HAP-1 (cell line): ENCODE measurements around the gene MISP.

Experiments
- DNase-seq, 2 experiments: peaks; one replicate each; pipeline ENCODE4 v3.0.0-alpha.2; 2016 to 2020; ENCODE audit warnings: low spot score in 2 of 2
- H3K27me3 ChIP-seq: fragments of 250-450 bp; sonication (Bioruptor Pico); 2 replicates; pipeline ENCODE4 v1.5.1; 2020; ENCODE audit warnings: low read depth, mild to moderate bottlenecking, moderate library complexity
- H3K36me3 ChIP-seq: fragments of 250-450 bp; sonication (Bioruptor Pico); replicated peaks from 2 replicates; pipeline ENCODE4 v1.5.1; 2020; ENCODE audit warnings: mild to moderate bottlenecking
- H3K4me1 ChIP-seq: fragments of 250-450 bp; sonication (Bioruptor Pico); 2 replicates; pipeline ENCODE4 v1.5.1; 2020; ENCODE audit warnings: mild to moderate bottlenecking
- H3K4me3 ChIP-seq: fragments of 250-450 bp; sonication (Bioruptor Pico); 2 replicates; pipeline ENCODE4 v1.5.1; 2020; ENCODE audit warnings: mild to moderate bottlenecking, moderate library complexity
- H3K9me3 ChIP-seq: fragments of 250-450 bp; sonication (Bioruptor Pico); 2 replicates; pipeline ENCODE4 v1.5.1; 2020; ENCODE audit warnings: mild to moderate bottlenecking, moderate library complexity
- in situ Hi-C: fragments of 300-500 bp; cut with MboI; formaldehyde crosslinking; loops from 3 replicates; pipeline ENCODE4 v1.14.3; 2020; ENCODE audit warnings: low sequenced_read_pairs, inconsistent platforms, mixed read lengths

MISP gene

DNA sequence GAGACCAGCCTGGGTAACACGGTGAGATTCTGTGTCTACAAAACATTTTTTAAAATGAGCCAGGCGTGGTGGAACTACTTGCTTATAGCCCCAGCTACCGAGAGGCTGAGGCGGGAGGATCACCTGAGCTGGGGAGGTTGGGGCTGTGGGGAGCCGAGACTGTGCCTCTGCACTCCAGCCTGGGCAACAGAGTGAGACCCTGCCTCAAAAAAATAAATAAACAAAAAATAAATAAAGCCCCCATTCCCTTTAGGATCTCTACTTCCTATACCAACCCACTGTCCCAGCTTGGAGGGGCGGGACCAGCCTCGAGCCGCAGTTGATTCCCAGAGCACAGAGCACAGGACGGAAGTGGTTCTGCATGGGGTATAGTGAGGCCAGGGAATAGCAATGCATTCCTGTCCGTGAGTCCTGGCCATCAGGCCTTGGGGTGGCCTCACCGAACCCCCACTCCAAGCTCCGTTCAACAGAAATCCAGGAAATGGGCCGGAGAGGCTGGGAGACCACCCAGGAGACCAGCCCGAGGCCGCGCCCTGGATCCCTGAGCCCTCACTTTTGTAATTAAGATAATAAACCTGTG, 41.5 kb downstream of the MISP start:
- no peaks in the 10 kb centered on the region for H3K27me3 ChIP-seq
- H3K9me3 ChIP-seq = peaks cover 2% of the 10 kb centered on the region; the same call in 1 of the 2 replicates
- H3K36me3 ChIP-seq = no peaks in the 10 kb centered on the region
- peak overlapping the region; percentile 4; the same call in 1 of the 2 replicates for H3K4me3 ChIP-seq
- in situ Hi-C loops = no loop called here
- no peaks in the 10 kb centered on the region; the same call in 1 of the 2 replicates for H3K4me1 ChIP-seq
- no peak for DNase-seq

DNA sequence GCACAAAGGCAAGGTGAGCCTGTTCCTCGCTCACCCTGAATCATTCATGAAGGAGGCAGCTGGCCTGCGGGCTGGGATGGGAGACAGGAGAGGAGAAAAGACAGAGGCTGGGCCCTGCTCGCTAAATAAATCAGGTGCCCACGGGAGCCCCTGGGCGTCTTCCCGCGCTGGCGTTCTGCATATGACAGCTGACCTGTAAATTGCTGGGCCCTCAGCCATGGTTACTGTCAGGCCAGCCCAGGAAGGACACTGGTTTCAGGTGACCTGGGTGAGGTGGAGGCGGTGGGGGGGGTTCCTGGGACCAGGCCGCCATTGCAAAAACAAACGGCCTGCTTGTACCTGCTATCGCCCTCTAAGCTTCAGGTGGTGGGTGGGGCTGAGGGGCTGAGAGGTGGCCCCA, 42.9 kb downstream of the MISP start:
- H3K4me3 ChIP-seq = no peak overlapping the region
- H3K27me3 ChIP-seq = no peaks in the 10 kb centered on the region
- DNase-seq = no peak
- H3K36me3 ChIP-seq = peaks cover 10% of the 10 kb centered on the region
- in situ Hi-C loops = no loop called here
- H3K4me1 ChIP-seq = no peaks in the 10 kb centered on the region; the same call in 1 of the 2 replicates
- peaks cover 2% of the 10 kb centered on the region; the same call in 1 of the 2 replicates for H3K9me3 ChIP-seq

DNA sequence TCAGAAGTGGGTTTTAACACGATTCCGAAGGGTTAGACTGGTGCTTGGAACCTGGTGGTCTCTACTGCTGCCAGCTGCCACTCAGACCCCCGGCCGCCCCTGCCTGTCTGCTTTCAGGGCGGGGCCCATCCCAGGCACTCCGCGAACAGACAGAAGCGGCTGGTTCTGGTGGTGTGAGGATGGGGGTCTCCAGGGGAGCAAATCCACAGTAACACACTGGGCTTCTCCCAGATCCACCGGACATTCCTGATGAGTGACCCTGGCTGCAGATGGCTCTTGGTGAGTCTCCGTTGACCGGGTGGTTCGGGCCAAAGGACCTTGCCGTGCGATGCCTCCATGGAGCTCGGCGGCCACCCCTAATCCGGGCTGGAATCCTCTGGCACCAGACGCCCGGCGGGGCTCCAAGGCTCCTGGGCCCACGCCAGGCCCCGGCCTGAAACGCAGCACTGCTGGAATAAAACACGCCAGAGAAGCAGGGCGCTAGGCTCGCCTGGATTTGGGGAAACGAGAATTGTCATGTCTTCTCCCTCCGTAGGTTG, 44.2 kb downstream of the MISP start:
- no peak overlapping the region for H3K4me3 ChIP-seq
- H3K36me3 ChIP-seq = peaks cover 23% of the 10 kb centered on the region
- DNase-seq = no peak
- H3K4me1 ChIP-seq = peaks cover 9% of the 10 kb centered on the region
- in situ Hi-C loops = no loop called here
- peaks cover 2% of the 10 kb centered on the region; the same call in 1 of the 2 replicates for H3K9me3 ChIP-seq
- no peaks in the 10 kb centered on the region for H3K27me3 ChIP-seq

DNA sequence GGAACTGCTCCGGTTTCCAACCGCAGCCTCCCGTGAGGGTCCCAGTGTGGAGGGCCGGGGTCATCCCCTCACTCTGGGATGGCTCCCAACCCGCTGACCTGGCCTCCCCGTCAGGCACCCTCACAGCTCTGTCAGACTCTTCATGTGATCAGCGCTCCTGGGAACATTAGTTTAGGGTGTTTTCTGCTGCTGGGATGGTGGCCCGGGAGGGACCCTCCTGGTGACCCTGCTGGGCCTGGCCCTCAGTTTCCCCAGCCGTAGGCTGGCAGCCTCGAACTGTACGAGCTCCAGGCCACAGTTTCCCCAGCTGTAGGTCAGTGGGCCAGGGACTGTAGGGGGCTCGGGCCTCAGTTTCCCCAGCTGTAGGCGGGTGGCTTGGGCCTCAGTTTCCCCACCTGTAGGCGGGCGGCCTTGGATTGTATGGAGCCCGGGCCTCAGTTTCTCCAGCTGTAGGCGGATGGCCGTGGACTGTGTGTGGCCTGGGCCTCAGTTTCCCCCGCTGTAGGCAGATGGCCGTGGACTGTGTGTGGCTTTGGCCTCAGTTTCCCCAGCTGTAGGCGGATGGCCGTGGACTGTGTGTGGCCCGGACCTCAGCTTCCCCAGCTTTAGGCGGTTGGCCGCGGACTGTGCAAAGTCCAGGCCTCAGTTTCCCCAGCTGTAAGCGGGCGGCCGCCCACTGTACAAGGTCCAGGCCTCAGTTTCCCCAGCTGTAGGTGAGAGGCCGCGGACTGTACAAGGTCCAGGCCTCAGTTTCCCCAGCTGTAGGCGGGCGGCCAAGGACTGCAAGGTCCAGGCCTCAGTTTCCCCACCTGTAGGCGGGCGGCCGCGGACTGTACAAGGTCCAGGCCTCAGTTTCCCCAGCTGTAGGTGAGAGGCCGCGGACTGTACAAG, 45.0 kb downstream of the MISP start:
- peaks cover 31% of the 10 kb centered on the region for H3K36me3 ChIP-seq
- in situ Hi-C loops = no loop called here
- H3K4me3 ChIP-seq = peak overlapping the region; percentile 77
- peaks cover 15% of the 10 kb centered on the region for H3K4me1 ChIP-seq
- H3K27me3 ChIP-seq = no peaks in the 10 kb centered on the region
- DNase-seq = no peak
- H3K9me3 ChIP-seq = 0 out of 2 replicates have a peak, but pooled peaks cover 2% of the 10 kb centered on the region

DNA sequence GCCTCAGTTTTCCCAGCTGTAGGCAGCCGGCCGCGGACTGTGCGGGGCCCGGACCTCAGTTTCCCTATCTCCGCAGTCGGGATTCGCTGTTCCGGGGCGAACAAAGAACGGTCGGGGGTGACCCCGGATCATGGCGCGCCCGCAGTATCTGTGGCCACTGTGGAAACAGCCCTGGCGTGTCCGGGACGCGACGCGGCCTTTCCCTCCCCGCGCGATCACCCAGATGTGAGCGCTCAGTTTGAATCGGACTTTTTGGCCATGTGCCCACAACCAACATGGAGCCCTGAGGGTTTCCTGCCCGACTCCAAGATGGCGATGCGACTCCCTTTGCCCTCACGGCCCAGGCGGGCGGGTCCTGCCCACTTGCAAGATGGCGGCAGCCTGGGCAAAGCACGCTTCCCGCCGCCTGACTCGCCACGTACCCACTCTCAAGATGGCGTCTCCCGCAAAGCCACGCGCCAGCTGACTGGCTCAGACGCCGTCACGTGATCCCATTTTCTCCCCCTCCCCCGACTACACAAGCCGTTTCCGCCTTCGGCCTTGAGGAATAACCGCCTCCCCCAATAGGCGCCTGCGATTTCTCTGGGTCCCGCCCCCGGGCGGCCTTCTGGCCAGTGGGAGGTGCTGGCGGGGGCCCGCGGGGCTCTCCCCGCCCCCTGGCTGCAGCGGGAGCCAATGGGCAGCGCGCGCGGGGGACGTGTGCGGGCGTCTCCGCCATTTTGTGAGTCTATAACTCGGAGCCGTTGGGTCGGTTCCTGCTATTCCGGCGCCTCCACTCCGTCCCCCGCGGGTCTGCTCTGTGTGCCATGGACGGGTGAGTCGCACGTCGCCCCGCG, 46.0 kb downstream of the MISP start, which contains the start of gene PTBP1:
Gene PTBP1 (plus strand): TSS at position 761 of the 836 bp plus-strand sequence. CDS start 46 bp downstream, at position 807.
- in situ Hi-C loops = no loop called here
- H3K4me1 ChIP-seq = peaks cover 25% of the 10 kb centered on the region

DNA sequence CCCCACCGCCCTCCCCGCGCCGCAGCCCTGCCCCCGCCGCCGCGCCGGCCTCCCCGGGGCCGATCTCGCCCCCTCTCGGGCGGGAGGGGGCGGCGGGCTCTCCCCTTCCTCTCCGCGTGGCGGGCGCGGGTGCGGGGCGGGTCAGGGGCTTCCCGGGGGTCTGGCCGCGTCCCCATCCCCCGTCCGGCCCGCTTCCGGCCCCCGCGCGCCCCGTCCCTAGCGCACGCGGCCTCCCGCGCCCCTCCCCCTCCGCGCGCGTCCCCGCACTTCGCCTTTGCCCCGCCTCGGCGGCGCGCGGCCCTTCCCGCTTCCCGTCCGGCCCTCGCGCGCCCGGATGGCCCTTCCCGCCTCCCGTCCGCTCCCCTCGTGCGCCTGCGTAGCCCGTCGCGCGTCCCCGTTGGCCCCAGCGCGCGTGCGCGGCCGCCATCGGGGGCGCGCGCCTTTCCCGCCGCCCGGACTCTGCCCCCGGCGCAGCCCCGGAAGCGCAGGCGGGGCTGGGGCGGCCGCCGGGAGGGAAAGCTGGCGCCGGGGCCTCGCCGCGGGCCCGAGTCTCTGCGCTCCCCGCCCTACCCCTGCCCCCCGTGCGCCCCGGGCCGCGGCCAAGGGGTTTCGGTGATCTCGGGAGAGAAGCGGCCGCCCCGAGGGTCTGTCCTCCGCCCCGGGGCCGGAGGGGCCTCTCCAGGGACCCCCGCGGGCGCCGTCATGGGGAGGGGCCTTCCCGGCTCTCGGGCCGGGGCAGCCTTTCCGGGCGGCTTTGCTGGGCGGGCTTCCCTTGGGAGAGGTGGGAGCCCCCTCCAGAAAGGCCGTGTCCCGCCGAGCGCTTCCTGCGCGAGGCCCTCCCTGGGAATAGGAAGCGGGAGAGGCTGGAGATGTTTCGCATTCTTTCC, 46.9 kb downstream of the MISP start:
- Histone ChIP-seq H3K36me3 (peaks cover 50% of the 10 kb centered on the region), H3K4me1 (peaks cover 30% of the 10 kb centered on the region), H3K9me3 (0 out of 2 replicates have a peak, but pooled peaks cover 2% of the 10 kb centered on the region), H3K4me3 (peak overlapping the region; percentile 91), H3K27me3 (no peaks in the 10 kb centered on the region)
- DNase-seq = peak; percentile 81 to 91
- in situ Hi-C loops = no loop called here

More for the DNA sequence above, 46.0 kb downstream of the MISP start, which contains the start of gene PTBP1:
- H3K4me3 ChIP-seq = peak within 1 kb of the TSS; percentile 91
- peak; percentile 100 for DNase-seq
- H3K36me3 ChIP-seq = peaks cover 41% of the 10 kb centered on the region
- 0 out of 2 replicates have a peak, but pooled peaks cover 2% of the 10 kb centered on the region for H3K9me3 ChIP-seq
- H3K27me3 ChIP-seq = no peaks in the 10 kb centered on the region

DNA sequence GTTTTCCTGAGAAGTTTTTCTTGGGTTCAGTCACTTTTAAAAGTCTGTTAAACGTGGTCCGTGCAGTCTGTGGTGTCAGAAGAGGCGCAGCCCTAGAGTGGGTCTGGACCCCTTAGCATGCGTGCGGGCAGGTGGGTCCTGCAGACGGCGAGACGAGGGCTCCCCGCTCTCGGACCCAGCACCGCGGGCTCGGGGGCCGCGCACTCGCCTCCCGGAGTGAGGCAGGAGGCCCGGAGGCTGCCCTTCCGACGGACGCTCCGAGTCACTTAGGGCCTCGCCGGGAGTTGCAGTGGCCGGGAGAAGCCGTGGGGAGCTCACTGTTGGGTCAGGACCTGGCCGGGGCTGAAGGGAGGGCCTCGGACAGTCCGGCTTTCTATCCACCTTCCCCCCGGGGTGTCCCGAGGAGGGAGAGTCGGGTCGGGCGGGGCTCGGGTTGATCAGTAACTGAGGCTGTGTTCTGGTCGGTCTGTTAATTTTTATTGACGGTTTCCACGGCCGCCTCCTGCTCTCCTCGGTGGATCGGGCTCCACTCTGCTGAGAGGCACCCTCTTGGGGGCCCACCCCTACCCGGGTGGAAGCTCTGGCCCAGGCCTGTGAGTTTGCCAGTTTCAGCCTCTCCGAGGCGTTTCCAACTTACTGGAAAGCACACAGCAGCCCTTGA, 47.6 kb downstream of the MISP start:
- in situ Hi-C loops = no loop called here
- DNase-seq = no peak
- Histone ChIP-seq H3K9me3 (0 out of 2 replicates have a peak, but pooled peaks cover 2% of the 10 kb centered on the region), H3K36me3 (peaks cover 57% of the 10 kb centered on the region), H3K4me1 (peaks cover 30% of the 10 kb centered on the region), H3K4me3 (peak overlapping the region; percentile 91), H3K27me3 (no peaks in the 10 kb centered on the region)

DNA sequence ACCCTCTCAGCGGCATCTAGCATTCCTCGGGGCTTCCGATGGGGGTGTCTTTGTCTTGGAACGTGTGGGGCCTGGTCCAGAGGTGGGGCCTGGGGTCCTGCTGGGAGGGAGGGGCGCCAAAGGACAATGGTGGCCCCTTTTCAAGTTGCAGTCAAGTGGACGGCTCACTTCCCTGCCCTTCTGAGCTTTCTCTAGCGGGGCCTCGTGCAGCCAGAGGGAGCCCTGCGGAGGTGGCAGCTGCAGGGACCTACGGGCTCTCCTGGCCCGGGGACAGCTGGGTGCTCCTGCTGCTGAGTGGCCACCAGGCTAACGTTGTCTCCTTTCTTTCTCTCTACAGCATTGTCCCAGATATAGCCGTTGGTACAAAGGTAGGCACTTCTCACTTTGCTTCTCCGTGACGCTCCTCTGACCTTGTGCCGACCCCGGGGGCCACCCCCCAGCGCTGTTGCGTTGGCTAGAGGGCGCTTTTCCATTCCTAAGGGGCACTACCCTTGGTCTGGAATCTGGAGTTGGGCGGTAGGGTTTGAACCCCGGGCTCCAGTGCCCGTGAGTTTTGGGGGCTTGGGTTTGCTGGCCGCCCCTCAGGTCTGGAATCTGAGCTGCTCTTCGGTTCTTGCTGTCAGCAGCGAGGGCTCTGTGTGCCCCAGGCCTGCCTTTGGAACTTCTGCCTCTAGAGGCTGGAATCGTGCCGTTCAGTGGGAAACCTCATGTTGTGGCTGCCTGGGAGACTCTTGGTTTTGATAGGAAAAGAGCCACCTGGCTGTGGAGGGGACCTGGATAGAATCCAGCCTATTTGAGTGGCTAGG, 48.4 kb downstream of the MISP start:
- no peaks in the 10 kb centered on the region for H3K27me3 ChIP-seq
- in situ Hi-C loops = no loop called here
- peak; percentile 30 to 61 for DNase-seq
- peaks cover 30% of the 10 kb centered on the region for H3K4me1 ChIP-seq
- H3K4me3 ChIP-seq = peak overlapping the region; percentile 91
- 0 out of 2 replicates have a peak, but pooled peaks cover 2% of the 10 kb centered on the region for H3K9me3 ChIP-seq
- peaks cover 65% of the 10 kb centered on the region for H3K36me3 ChIP-seq

DNA sequence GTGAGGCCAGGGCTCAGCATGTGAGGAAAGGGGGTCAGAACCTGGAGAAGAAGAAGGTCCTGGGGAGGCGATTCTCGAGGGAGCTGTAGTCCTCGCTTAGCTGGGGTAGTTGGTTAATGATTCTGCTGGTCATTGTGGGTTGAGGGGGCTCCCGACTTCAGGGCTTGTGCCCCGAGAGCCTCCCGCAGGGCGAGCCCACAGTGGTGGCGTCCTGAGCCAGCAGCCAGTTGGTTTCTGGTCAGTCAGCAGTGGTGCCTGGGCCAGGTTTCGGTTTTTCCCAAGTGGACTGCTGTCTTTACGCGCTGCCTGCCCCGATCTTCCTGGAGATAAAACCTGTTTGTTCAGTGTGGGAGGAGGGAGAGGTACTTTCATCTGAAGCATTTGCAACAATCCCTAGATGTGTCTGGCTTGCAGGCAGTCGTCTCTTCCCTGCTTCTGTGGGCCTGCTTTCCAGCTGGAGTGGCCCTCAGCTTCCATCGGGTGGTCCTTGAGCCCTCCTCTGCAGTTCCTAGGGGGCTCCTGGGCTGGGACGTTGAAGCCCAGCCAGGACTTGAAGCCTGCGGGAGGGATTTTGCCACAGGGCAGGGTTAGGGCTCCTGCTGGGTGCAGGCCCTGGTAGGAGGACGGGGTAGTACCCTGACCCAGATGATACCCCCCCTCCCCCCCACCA, 49.6 kb downstream of the MISP start:
- H3K9me3 ChIP-seq = no peaks in the 10 kb centered on the region
- in situ Hi-C loops = no loop called here
- H3K27me3 ChIP-seq = no peaks in the 10 kb centered on the region
- peak overlapping the region; percentile 91 for H3K4me3 ChIP-seq
- peaks cover 30% of the 10 kb centered on the region for H3K4me1 ChIP-seq
- H3K36me3 ChIP-seq = peaks cover 77% of the 10 kb centered on the region
- DNase-seq = no peak

DNA sequence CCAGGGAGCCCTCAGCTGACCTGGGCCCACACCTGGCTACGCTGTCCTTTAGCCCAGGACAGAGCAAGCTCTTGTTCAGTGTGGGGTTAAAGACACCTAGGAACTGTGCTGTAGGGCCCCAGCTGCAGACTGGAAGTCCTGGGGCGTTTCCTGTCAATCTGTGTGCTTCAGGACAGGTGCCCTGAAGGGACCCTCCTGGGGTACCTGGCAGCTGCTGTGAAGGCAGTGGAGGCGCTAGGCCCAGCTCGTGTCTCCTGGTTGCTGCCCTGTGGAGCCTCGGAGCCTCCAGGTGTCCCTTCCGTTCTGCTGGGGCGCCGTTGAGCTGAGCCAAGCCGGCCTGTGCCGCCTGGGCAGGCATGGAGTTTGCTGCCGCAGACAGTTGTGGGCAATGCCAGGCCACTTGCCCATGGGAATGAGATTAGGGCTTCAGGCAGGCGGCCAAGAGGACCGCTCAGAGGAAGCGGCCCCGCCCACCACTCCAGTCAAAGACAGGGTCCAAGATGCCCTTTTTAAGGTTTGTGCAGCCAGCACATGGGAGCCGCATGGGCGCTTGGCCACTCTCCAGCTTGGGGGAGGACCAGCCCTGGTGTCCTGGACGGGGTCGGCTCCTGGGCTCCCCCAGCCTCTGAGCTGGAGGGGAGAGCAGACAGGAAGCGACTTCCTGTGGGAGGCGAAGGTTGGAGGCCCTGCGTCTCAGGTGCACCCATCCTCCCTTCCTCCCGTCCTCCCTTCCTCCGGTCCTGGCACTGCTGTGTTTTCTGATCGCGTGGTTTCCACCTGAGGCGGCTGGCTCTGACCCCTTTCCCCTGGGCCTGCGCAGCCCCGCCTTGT, 50.3 kb downstream of the MISP start:
- H3K9me3 ChIP-seq = no peaks in the 10 kb centered on the region
- in situ Hi-C loops = no loop called here
- peaks cover 84% of the 10 kb centered on the region for H3K36me3 ChIP-seq
- H3K4me3 ChIP-seq = peak overlapping the region; percentile 4; the same call in 1 of the 2 replicates
- H3K4me1 ChIP-seq = peaks cover 30% of the 10 kb centered on the region
- H3K27me3 ChIP-seq = no peaks in the 10 kb centered on the region
- no peak for DNase-seq
